Fibroblast of the aortic adventitia (primary cell): ENCODE measurements around the gene C1orf35. TPM values are rescaled to one million over a fixed set of nuclear protein-coding genes. Genes with fewer than 3 reads are reported as not detected.

Experiments
- DNase-seq: peaks from one replicate; pipeline ENCODE4 v3.0.0-alpha.2; 2010; ENCODE audit warnings: low read depth
- H3K4me3 ChIP-seq: 2 replicates; pipeline ENCODE4 v1.5.1; 2011; ENCODE audit warnings: low read depth, mild to moderate bottlenecking, control low read depth, low read length, moderate library complexity
- total RNA-seq: library from RNA; depleted of rRNA; stranded (reverse); fragments of >200 nt; gene quantifications from 2 replicates; pipeline ENCODE4 v1.2.3, GENCODE V29; 2012; ENCODE audit warnings: low replicate concordance
- TF ChIP-seq, protein P1 (sequence below): IDR thresholded peaks from 2 replicates; pipeline ENCODE4 v1.5.1; 2011; ENCODE audit warnings: mild to moderate bottlenecking, low read length, control low read depth, inconsistent platforms; ENCODE audit not compliant: insufficient read depth

The C1orf35 gene
- total RNA-seq, 1 donor, result 5.9 TPM

DNA sequence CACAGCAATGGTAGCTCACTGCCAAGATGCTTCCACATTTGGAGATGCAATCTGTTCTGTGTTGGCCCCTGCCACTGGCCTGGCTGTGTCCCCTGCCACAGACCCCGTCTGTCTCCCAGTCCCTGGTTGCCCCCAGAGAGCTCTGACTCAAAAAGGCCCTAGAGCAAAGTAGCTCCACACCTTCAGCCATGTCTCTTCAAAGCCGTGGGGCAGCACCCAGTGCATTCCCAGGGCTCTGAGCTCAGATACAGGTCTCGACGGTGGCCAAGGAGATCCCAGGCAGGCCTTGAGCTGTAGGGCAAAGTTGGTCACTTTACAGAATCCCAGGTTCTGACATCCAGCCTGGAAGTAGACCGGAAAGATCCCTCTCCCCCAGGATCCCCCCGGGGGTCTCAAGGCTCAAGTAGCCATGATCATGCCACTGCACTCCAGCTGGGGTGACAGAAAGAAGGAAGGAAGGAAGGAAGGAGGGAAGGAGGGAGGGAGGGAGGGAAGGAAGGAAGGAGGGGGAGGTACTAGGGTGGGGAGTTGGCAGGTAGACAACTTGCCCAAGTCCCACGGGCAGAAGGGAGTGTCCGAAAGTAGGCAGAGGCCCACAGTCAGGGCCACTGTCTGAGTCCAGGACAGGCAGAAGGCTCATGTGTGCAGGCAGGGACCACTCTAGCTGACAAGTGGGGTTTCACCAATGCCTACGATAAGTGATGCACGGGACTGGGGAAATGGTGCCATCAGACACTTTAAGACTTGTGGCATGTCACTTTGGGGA lies 25.4 kb downstream of the C1orf35 start:
- DNase-seq, result no peak
- no peak overlapping the region for H3K4me3 ChIP-seq
- TF ChIP-seq, protein P1, sequence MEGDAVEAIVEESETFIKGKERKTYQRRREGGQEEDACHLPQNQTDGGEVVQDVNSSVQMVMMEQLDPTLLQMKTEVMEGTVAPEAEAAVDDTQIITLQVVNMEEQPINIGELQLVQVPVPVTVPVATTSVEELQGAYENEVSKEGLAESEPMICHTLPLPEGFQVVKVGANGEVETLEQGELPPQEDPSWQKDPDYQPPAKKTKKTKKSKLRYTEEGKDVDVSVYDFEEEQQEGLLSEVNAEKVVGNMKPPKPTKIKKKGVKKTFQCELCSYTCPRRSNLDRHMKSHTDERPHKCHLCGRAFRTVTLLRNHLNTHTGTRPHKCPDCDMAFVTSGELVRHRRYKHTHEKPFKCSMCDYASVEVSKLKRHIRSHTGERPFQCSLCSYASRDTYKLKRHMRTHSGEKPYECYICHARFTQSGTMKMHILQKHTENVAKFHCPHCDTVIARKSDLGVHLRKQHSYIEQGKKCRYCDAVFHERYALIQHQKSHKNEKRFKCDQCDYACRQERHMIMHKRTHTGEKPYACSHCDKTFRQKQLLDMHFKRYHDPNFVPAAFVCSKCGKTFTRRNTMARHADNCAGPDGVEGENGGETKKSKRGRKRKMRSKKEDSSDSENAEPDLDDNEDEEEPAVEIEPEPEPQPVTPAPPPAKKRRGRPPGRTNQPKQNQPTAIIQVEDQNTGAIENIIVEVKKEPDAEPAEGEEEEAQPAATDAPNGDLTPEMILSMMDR, result no peak

DNA sequence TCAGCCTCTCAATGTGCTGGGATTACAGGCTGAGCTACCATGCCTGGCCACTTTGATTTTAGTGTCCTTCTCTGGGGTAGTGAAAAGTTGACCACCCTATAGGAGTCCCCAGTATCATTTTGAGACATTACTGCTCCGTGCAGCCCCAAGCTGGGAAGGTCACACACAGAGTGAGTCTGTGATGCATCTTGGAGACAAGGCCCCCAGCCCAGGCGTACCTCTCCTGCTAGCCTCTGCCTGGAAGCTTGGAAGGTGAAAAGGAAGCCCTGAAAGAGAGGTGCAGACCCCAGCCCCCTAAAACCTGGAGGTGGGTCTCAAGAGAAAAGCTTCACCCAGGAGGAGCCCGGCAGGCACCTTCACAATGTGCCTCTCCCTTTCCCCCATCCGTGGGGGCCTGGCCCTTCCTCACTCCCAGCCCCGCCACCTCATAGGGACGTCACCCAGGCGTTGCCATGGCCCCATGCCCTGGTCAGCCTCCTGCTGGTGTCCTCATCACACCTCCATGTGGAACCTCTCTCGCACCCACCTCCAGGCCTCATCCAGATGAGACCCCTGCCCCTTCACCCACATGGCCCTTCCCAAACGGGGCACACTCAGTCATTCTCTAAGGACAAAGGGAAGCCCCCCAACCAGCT lies 26.2 kb downstream of the C1orf35 start:
- no peak for DNase-seq
- TF ChIP-seq, protein P1, result no peak
- no peak overlapping the region for H3K4me3 ChIP-seq

DNA sequence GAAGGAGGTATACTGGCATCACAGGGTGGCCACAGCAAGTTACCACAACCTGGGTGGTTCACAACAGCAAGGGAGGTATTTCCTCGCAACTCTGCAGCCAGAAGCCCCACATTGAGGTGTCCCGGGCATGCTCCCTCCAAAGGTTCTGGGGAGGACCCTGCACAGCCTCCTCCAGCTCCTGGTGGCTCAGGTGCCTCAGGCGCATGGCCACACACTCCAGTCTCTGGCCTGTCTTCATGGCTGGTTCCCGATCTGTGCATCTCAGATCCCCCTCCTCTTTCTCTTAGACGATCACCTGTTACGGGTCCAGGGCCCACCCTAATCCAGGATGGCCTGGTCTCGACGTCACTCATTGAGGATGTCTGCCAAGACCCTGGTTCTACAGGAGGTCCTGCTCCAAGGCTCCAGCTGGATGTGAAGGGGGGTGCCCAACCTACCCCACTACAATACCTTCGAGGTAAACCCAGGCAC lies 27.3 kb downstream of the C1orf35 start:
- H3K4me3 ChIP-seq, result no peak overlapping the region
- TF ChIP-seq, protein P1, result no peak
- no peak for DNase-seq

GRCh38 chr1:228074954-228075730 lies 28.0 kb downstream of the C1orf35 start:
- TF ChIP-seq, protein P1, result no peak
- H3K4me3 ChIP-seq, result no peak overlapping the region
- DNase-seq, result no peak

GRCh38 chr1:228073857-228074545 lies 29.1 kb downstream of the C1orf35 start:
- no peak overlapping the region for H3K4me3 ChIP-seq
- TF ChIP-seq, protein P1, result no peak
- DNase-seq, result no peak

- no peak for DNase-seq
- TF ChIP-seq, protein P1, result no peak
- no peak overlapping the region for H3K4me3 ChIP-seq
Measured at GRCh38 chr1:228073061-228073856, 29.9 kb downstream of the C1orf35 start.
